GM20431 (cell line): ENCODE data around the gene MTX3.

Source experiments
- in situ Hi-C: fragments of 300-500 bp; cut with MseI, MboI; formaldehyde crosslinking; loops from one replicate; pipeline ENCODE4 v1.15.0; 2020; ENCODE audit warnings: low sequenced_read_pairs; ENCODE audit not compliant: unreplicated experiment

The MTX3 gene

DNA sequence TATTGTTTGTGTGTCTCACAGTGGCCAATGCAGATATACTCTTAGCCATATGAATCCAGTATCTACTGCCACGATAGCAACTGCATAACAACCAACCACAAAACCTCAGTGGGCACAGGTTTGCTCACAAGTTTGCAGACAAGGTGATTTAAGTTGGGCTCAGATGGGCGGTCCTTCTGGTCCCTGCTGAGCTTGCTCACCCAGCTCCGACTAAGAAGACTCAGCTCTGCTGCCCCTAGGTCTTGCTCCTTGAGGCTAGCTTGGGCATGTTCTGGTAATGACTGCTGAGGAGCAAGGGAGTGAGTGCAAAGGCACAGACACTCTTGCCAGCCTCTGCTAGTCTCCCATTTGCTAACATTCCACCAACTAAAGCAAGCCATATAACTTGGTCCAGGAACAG, 52.6 kb downstream of the MTX3 start:
- in situ Hi-C loops = no loop called here

DNA sequence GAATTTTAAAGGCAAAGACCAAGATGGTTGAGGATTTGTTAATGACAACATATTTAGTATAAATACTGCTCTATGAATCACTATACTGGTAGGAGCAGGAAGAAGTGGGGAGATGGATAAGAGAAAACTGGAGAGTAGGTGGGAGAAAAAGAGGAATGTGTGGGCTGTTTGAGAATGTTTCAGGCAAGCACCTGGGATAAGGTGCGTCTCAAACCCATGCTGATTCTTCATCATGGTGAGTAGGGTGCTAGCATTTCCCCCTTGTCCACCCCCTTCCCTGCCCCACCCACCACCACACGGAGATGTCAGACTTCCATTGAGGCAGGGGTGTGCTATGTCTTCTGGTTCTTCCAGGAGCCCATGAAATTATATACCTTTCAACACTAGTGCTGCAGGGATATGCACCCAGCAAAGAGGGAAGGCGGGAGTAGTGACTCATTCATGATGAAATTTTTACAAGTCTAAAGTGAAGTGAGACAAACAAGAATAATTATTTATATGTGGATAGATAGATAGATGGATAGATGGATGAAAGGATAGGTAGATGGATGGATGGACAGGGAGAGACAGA, 54.3 kb downstream of the MTX3 start:
- in situ Hi-C loops = no loop called here

DNA sequence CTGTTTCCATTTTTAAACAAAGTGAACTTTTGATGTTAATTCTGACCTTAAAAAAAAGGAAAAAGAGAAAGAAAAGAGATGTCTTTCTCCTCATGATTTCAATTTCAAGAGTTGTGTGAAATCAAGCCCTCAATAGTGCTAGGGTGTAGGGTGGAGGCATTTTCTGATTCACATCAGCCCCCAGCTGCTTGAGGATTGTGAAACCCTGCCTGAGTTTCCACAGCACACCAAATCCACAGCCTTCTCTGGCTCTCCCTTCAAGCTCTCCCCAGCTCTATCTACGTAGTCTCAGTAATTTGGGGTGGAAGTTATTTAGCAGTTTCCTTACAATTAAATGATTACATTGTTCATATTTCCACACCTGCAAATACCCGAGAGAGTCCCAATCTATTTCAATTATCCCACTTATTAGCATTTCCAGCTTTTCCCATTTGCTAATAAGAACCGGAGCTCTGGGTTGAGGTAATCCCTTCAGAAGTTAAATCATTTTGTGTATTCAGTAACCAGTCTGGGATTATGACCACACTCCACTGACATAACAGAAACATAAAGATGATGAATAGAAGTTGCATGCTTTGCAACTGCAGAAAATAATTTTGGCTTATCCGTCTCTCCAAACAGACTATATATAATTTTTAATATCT, 54.9 kb downstream of the MTX3 start:
- in situ Hi-C loops = no loop called here

DNA sequence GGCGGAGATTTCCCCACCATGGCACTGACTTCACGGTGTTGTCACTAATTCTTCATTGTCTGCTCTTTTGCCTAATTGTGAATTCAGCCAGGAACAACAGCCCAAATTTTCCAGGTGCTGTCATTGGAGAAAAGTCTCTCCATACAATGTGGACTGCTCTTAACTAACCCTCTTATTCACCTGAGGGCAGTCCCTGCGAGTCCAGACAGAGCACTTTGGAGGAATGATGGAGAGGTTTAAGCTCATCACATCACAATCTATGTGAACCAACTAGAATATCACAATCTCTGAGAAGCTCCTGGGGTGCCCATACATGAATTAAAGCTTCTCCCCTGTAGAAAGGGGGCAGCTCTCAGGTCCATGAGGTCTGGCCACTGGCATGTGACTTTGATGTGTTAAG, 56.4 kb downstream of the MTX3 start:
- in situ Hi-C loops = no loop called here

DNA sequence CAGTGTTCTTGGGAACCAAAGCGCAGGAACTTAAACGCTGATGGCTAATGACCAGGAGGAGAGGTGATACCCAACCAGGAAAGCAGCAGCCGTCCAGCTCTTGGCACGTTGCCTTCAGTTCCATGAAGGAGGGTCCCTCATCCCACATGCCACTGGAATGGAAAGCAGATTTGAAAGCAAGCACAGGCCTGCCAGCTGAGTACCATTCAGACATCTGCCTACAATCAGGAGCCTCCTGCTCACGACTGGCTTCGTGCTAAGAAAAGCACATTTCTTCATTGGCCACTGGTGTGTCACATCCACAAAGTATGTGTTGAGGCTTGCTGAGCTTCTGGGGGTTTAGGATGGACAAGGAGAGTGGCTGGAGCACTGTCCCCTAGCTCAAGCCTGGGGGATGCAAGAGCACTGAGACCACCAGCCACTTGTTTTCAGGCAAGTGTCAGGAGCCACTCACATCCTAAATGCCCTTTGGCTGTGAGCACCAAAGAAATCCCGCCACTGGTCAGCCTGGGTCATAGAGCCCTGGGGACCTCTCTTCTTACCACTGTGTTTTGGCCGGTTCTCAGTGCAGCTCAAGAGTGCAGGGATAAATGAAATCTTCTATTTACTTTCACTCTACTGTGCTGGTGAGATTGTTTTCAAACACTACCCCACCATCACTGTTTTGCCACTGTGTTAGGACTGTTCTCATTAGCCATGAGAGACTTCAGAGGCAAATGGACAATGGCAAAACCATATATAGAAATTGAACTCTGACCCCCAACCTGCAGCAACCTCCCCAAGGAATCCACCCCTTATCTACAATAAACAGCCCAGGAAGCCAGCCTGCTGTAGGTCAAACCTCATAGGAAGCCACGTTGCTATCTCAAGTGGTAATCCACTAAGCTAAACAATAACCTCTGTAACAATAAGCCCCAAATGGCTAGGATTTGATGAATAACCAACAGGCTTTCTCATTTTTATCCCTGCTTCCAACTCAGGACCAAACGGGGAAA, 58.3 kb downstream of the MTX3 start:
- in situ Hi-C loops = no loop called here

DNA sequence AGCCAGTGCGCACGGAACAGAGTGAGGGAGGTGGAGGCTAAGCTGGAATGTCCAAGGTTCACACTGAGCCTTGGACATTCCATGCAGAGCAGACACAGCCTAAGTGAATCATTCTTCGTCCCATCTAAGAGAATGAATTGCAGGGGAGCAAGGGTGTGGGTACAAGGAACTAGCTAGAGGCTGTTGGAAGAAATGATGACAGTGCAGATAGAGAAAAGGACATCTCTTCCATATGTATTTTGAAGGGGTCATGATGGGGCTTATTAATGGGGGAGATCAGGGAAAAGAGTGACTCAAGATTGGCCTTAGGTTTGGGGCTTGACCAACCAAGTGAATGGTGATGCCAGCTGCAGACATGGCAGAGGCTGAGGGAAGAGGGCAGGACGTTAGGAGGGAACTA, 59.2 kb downstream of the MTX3 start:
- in situ Hi-C loops = no loop called here

DNA sequence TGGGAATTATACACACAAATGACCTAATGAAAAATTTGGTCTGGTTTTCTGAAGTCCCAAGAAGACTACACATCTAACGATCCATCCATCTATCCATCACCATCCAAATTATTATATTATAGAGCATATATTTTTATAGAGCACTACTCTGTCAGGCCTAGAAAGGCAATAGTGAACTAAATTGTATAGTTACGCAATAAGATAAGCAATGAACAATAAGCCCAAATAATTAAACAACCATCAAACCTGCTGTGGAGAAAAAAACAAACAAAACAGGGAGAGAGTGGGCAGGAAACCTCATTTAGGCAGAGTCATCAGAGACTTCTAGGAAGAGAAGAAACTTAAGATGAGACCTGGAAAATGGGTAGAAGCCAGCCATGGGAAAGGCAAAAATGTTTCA, 59.7 kb downstream of the MTX3 start:
- in situ Hi-C loops = no loop called here

DNA sequence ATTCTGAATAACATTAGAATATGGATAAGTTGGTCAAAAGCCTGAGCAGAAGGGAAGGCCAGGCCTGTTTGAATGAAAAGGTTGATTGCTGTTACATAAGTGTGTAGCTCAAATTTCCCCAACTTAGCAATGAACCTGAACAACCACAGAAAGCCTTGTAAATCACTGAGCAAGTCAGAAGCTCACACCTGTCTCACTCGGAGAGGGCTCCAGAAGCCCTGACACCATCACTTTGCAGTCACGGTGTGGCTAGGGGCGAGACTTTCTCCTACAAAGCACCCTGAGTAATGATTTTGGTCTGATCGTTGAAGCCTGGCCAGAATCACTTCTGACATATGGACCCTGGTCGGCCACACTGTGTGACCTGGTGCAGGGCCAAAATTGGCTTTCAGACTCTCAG, 62.0 kb downstream of the MTX3 start:
- in situ Hi-C loops = no loop called here
